ENCODE data around the gene CORO7.

The CORO7 gene

GRCh38 chr16:4318967-4319366 lies 97.4 kb downstream of the CORO7 start:
- DNase-seq (ENCODE audit: low read depth in 1 of 2, low spot score in 1 of 2): no peak
- Histone ChIP-seq H3K4me3 (replicated peaks; ENCODE audit: insufficient read depth, low read length) (no peak overlapping the region), H3K27me3 (ENCODE audit: insufficient read depth, poor library complexity, severe bottlenecking) (peaks cover 22% of the 10 kb centered on the region), H3K27ac (replicated peaks) (no peak overlapping the region)
- TF ChIP-seq REST (IDR thresholded peaks at IDR 0.05; ENCODE audit: insufficient replicate concordance, low read depth) (no peak), CTCF (IDR thresholded peaks at IDR 0.05; ENCODE audit: insufficient read depth, low read length) (no peak), SPI1 (IDR thresholded peaks at IDR 0.05; ENCODE audit: borderline replicate concordance, low read depth) (no peak), GABPA (IDR thresholded peaks at IDR 0.05; ENCODE audit: low read depth) (no peak), POLR2AphosphoS5 (IDR thresholded peaks at IDR 0.05; ENCODE audit: low read depth) (no peak)

- H3K27ac ChIP-seq (replicated peaks): no peak overlapping the region
- TF ChIP-seq POLR2AphosphoS5 (IDR thresholded peaks at IDR 0.05; ENCODE audit: low read depth): no peak
- TF ChIP-seq CTCF (IDR thresholded peaks at IDR 0.05; ENCODE audit: insufficient read depth, low read length): no peak
- H3K4me3 ChIP-seq (replicated peaks; ENCODE audit: insufficient read depth, low read length): no peak overlapping the region
- peaks cover 24% of the 10 kb centered on the region for H3K27me3 ChIP-seq (ENCODE audit: insufficient read depth, poor library complexity, severe bottlenecking)
- no peak for DNase-seq (ENCODE audit: low read depth in 1 of 2, low spot score in 1 of 2)
These were observed 97.9 kb downstream of the CORO7 start for GRCh38 chr16:4318451-4318910.

- DNase-seq (ENCODE audit: low read depth in 1 of 2, low spot score in 1 of 2): no peak
- Histone ChIP-seq H3K27ac (replicated peaks) (no peak overlapping the region), H3K4me3 (replicated peaks; ENCODE audit: insufficient read depth, low read length) (no peak overlapping the region), H3K27me3 (ENCODE audit: insufficient read depth, poor library complexity, severe bottlenecking) (peaks cover 24% of the 10 kb centered on the region)
- TF ChIP-seq REST (IDR thresholded peaks at IDR 0.05; ENCODE audit: insufficient replicate concordance, low read depth) (no peak), CTCF (IDR thresholded peaks at IDR 0.05; ENCODE audit: insufficient read depth, low read length) (no peak), POLR2AphosphoS5 (IDR thresholded peaks at IDR 0.05; ENCODE audit: low read depth) (no peak), SPI1 (IDR thresholded peaks at IDR 0.05; ENCODE audit: borderline replicate concordance, low read depth) (no peak), GABPA (IDR thresholded peaks at IDR 0.05; ENCODE audit: low read depth) (no peak)
These were observed 98.6 kb downstream of the CORO7 start for GRCh38 chr16:4317532-4318450.

Measured in HL-60 (cell line).